ENCODE results near the gene LAMB1. TPM values are rescaled to one million over a fixed set of nuclear protein-coding genes. Genes with fewer than 3 reads are reported as not detected.

Gene LAMB1
- total and polyA plus RNA-seq, 2 of the 13 experiments (the other 11 are each of a cell fraction or from before 2014, with no cell fraction given): 109 to 124 TPM

- in situ Hi-C loops (cut with HindIII; ENCODE audit: extremely low pct_ligation_motif_present, low pct_unique_long_range_greater_than_20kb): no loop called here
- TF ChIP-seq ZSCAN21 (CRISPR knock-in tag; IDR thresholded peaks at IDR 0.05; ENCODE audit: borderline replicate concordance) (no peak), ZBTB20 (CRISPR knock-in tag; IDR thresholded peaks at IDR 0.05; ENCODE audit: borderline replicate concordance, low read depth) (no peak), ZNF276 (CRISPR knock-in tag; IDR thresholded peaks at IDR 0.05; ENCODE audit: low read depth) (no peak), ZNF253 (CRISPR knock-in tag; IDR thresholded peaks at IDR 0.05; ENCODE audit: borderline replicate concordance) (no peak), YY1 (IDR thresholded peaks at IDR 0.05; ENCODE audit: insufficient read depth, insufficient replicate concordance, low read depth, low read length) (no peak), HMG20A (CRISPR knock-in tag; IDR thresholded peaks at IDR 0.05; ENCODE audit: borderline replicate concordance) (no peak), ZBTB34 (CRISPR knock-in tag; IDR thresholded peaks at IDR 0.05) (no peak), GTF2F1 (IDR thresholded peaks at IDR 0.05; ENCODE audit: low read length) (no peak)
- no peak for FAIRE-seq
Observed at GRCh38 chr7:108038986-108039385, 36.0 kb upstream of the LAMB1 start.

More at GRCh38 chr7:108038986-108039385, 36.0 kb upstream of the LAMB1 start:
- Histone ChIP-seq H2AFZ (ENCODE audit: low read length) (no peak overlapping the region), H4K20me1 (ENCODE audit: insufficient read depth, low read length) (no peaks in the 10 kb centered on the region), H3K9me3 (ENCODE audit: low read length) (no peaks in the 10 kb centered on the region), H3K27me3 (ENCODE audit: control insufficient read depth in 1 of 2, insufficient read depth in 2 of 2, low read length in 2 of 2) (no peaks in the 10 kb centered on the region), H3K4me2 (ENCODE audit: low read depth, low read length) (no peak overlapping the region), H3K36me3 (replicated peaks in 1 of 2; ENCODE audit: control insufficient read depth in 1 of 2, insufficient read depth in 2 of 2, low read length in 2 of 2) (no peaks in the 10 kb centered on the region), H3K79me2 (ENCODE audit: insufficient read depth, low read length) (no peaks in the 10 kb centered on the region), H3K4me3 (replicated peaks in 1 of 3; ENCODE audit: insufficient read depth in 1 of 3, low read depth in 2 of 3, low read length in 3 of 3) (no peak overlapping the region), H3K27ac (ENCODE audit: extremely low read length, insufficient read depth, low read length) (no peak overlapping the region), H3K4me1 (ENCODE audit: insufficient read depth, low read length) (peaks cover 31% of the 10 kb centered on the region), H3K9ac (ENCODE audit: insufficient read depth, low read depth, low read length) (no peak overlapping the region)
- ChIA-PET CTCF (ENCODE audit: low intra/inter-chr PET ratio, low total read pairs) (no interaction called here), POLR2A (no interaction called here)
- no peak for ATAC-seq
- no peak for DNase-seq (ENCODE audit: low spot score)
- intact Hi-C loops (cut with micrococcal nuclease; ENCODE audit: unreplicated experiment): no loop called here
- BruUV-seq (replicated peaks): no TSS peak

All from HepG2 (cell line).